HG02884 (cell line): ENCODE measurements around the gene FSTL4.
"Not testable (repeated sequence)": the region's sequence is repeated elsewhere in the genome, so short reads cannot be mapped to it uniquely, and the experiment has no call there.

Experiments used
- ATAC-seq: cut with Tn5 transposase; IDR thresholded peaks from one replicate; pipeline ENCODE4 v1.9.1; 2021; ENCODE audit warnings: mild to moderate bottlenecking, moderate library complexity; ENCODE audit not compliant: unreplicated experiment

Gene FSTL4

DNA sequence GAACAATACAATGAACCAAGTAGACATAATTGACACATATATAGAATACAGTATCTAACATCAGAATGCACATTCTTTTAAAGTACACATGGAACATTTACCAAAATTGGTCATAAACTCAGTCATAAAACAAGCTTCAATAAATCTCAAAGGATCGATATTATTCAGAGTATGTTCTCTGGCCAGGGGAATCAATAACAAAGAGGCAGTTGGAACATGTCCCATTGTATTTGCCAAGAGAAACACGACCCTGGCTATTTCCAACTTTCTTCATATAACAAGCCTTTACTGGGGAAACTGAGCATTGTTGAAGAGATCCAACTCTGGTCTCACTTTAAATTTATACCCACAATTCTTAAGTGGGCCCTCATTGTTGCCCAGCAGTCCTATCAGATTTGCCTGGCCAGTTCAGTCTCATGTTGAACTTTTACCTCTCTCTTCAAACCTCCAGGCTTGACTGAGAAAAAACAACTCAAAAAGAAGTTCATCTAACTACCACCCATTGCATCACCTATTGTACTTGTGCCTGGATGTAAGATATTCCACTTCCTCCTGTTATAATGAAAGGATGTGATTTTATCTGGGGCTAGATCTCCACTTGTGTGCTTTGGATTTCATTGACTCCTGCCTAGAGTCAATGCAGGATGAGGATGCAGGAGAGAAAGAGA is 398.1 kb downstream of the FSTL4 start:
- no peak for ATAC-seq

- no peak for ATAC-seq
Observed at GRCh38 chr5:133205649-133206048, 406.7 kb downstream of the FSTL4 start.

GRCh38 chr5:133205204-133205603 is 407.1 kb downstream of the FSTL4 start:
- no peak for ATAC-seq

DNA sequence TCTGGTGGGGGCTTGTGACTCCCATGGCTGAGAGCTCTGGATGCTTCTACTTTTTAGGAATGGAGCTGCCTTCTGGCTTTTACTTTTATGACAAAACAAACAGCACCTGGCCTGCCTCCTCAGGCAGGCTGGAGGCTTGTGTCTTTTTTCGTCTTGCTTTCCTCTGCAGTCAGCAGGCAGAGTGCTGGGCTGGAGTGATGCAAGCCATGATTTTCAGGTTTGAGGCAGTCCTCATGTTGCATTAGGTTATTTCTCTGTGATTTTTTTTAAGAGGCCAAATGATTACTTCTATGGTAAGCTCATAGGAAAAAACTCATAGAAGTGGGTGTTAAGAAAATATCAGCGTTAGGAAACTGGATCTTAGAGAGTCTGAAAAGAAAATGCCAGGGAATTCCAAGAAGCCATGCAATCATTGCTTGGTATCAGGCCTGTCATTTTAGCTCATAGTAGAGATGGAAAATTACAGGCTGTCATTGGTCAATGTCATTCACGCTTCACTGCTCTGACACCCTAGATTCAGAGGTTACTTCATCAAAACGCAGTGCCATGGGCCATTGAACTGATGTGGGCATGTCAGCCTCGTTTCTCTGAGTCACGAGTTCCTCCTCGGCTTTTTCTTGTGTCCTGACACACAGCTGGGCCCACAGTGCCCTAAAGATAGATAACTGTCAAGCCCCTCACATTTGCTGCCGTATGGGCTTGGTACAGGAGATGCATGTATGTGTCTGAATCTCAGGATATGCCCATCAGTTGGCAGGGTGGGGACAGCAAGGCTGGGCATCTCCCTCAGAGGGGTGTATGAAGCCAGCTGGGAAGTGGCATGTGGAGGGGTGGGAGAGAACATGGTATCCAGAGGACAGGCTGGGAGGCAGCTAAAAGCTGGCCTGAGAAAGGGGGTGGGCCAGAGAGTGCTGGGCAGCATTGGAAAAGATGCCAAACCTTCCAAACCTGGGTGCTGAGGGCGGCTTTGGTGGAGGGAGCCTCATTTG is 408.7 kb downstream of the FSTL4 start:
- ATAC-seq, result no peak

GRCh38 chr5:133202066-133202665 is 410.2 kb downstream of the FSTL4 start:
- ATAC-seq, result no peak

GRCh38 chr5:133201310-133201709 is 411.0 kb downstream of the FSTL4 start:
- no peak for ATAC-seq

GRCh38 chr5:133200256-133200655 is 412.1 kb downstream of the FSTL4 start:
- ATAC-seq, result no peak

DNA sequence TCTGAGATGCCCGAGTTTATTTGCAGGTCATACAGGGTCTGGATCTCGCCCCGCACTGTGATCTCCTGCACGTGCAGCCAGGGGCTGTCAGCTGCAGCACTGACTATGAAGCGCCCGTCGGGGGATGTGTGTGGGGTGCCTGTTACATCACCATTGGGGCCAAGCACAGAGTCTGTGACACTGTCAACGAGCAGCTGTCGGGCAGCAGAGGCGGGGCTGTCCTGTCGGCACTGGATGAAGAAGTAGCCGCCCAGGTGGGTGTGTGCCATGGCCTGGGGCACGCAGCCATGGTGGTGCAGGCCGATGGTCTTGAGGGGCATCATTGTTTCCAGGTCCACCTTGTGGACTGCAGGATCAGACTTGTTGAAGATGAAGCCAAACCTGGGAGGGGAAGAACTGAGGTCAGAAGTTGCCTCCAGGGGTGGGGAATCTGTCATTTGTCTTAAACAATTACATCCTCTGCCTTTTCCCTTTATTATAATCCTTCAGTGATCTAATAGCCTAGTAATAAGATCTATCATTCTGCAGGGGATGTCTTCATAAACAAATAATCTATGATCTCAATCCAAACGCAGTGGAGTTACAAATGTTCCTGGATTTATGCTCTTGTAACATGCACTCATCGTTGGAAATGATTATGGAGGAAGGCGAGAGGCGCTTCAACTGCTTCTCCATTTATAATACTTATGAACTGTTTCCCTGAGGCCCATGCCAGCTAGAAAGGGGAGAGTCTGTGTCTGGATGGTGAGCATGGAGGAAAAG is 412.7 kb downstream of the FSTL4 start:
- ATAC-seq, result no peak

DNA sequence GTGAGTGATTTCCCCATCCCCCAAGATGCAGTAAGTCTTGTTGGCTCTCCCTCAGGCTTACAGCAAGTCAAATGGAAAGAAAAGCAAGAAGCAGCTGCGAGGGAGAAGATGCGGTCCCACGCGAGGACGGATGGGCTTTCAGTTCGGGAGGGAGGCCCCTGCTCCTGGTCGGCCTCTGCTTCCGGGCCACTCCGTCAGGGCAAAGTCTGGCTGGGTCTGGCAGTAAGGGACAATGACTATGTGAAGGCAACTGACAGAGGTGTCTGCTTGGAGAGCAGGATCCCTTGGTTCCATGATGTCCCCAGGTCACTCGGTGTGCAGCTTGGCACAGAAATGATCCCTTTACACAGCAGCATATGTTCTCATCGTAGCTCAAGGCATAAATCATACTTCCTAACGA is 413.8 kb downstream of the FSTL4 start:
- ATAC-seq, result no peak

- no peak for ATAC-seq
Observed at GRCh38 chr5:133196441-133197085, 415.8 kb downstream of the FSTL4 start.

- ATAC-seq, result no peak
Observed at GRCh38 chr5:133195250-133195649, 417.1 kb downstream of the FSTL4 start.

GRCh38 chr5:133193794-133194193 is 418.5 kb downstream of the FSTL4 start:
- ATAC-seq, result no peak

- ATAC-seq, result no peak
Observed at GRCh38 chr5:133192716-133193115, 419.6 kb downstream of the FSTL4 start.

DNA sequence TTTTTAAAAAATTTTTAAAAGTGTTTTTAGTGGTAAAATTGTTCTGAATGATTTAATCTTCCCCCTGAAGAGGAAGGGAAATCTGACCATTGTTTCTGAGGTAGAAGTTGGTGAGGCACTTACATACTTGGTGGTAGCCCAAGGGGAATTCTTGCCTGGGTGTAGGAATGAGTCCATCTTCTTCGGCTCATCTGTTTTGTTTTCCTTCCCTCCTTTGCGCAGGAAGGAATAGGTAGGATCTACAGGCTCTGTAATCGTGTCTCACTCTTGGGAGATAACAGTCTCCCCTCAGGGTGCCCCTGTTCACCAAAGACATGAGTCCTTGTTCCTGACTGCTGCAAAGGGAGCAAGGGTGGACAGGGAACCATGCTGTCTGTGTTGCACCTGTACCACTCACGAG is 422.5 kb downstream of the FSTL4 start:
- no peak for ATAC-seq

GRCh38 chr5:133179405-133179804 is 432.9 kb downstream of the FSTL4 start:
- no peak for ATAC-seq

DNA sequence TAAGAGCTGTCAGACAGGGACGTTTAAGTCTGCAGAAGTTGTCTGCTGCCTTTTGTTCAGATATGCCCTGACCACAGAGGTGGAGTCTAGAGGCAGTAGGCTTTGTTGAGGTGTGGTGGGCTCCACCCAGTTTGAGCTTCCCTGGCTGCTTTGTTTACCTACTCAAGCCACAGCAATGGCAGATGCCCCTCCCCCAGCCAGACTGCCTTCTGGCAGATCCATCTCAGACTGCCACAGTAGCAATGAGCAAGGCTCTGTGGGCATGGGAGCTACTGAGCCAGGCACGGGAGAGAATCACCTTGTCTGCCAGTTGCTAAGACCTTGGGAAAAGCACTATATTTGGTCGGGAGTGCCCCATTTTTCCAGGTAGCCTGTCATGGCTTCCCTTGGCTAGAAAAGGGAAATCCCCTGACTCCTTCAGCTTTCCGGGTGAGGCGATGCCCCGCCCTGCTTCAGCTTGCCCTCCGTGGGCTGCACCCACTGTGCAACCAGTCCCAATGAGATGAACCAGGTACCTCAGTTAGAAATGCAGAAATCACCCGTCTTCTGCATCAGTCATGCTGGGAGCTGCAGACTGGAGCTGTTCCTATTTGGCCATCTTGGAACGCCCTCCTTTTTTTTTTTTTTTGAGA is 441.5 kb downstream of the FSTL4 start:
- ATAC-seq, result not testable (repeated sequence)

DNA sequence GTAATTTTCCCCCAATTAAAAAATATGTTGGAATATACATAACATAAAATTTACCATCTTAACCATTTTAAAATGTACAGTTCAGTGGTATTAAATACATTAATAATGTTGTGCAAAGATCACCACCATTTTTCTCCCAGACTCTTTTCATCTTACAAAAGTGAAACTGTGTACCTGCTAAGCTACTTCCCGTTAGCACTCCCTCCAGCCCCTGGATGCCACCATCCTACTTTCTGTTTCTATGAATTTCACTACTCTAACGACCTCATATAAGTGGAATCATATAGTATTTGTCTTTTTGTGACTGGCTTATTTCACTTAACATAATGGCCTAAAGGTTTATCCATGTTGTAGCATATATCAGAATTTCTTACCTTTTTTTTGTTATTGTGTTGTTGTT is 447.6 kb downstream of the FSTL4 start:
- ATAC-seq, result no peak

GRCh38 chr5:133163839-133164238 is 448.5 kb downstream of the FSTL4 start:
- no peak for ATAC-seq

GRCh38 chr5:133159543-133159942 is 452.8 kb downstream of the FSTL4 start:
- no peak for ATAC-seq
